ENCODE data around the gene GDF15. TPM values are rescaled to one million over a fixed set of nuclear protein-coding genes. Genes with fewer than 3 reads are reported as not detected.

Gene GDF15
- total and polyA plus RNA-seq, 2 donors (not counting 1 experiment from before 2014, with no cell fraction given) = 0.19 TPM; not detected in 1

- POLR2A ChIA-PET = no interaction called here
Measured at GRCh38 chr19:18385359-18385674, 641 bp upstream of the GDF15 start.

More at GRCh38 chr19:18385359-18385674, 641 bp upstream of the GDF15 start:
- no peak overlapping the region for H3K4me2 ChIP-seq (replicated peaks; ENCODE audit: low read depth, low read length, poor library complexity, severe bottlenecking)
- Mint-ChIP-seq H3K9me3 (ENCODE audit: insufficient read depth) (no peaks in the 10 kb centered on the region), H3K27ac (no peak overlapping the region), H3K4me1 (peaks cover 17% of the 10 kb centered on the region), H3K27me3 (peaks cover 16% of the 10 kb centered on the region), H3K4me3 (no peak overlapping the region)
- H3K9ac ChIP-seq (ENCODE audit: low read length) = no peak overlapping the region
- no peaks in the 10 kb centered on the region for H3K36me3 ChIP-seq (replicated peaks in 1 of 2; ENCODE audit: control extremely low read depth in 1 of 2, control insufficient read depth in 1 of 2, extremely low read depth in 1 of 2, insufficient read depth in 2 of 2, low read length in 1 of 2)
- H3K27me3 ChIP-seq (replicated peaks in 1 of 4; ENCODE audit: control extremely low read depth in 1 of 4, control insufficient read depth in 3 of 4, insufficient read depth in 4 of 4, low read length in 3 of 4) = peaks cover 0 to 54% (median 24%) of the 10 kb centered on the region in 4 experiments
- no peaks in the 10 kb centered on the region for H3K79me2 ChIP-seq (ENCODE audit: control insufficient read depth, insufficient read depth, low read length)
- intact Hi-C loops (cut with micrococcal nuclease) = loop anchor here (5.0 kb wide), 1 partner anchor 37 kb away; no protein-coding TSS in a partner anchor
- ATAC-seq (ENCODE audit: low read depth) (no peak), DNase-seq (no peak)
- peaks cover 0 to 8% (median 5%) of the 10 kb centered on the region in 3 donors for H3K9me3 ChIP-seq (ENCODE audit: control extremely low read depth in 1 of 3, control insufficient read depth in 2 of 3, insufficient read depth in 1 of 3, low read length in 2 of 3)
- TF ChIP-seq CTCF (IDR thresholded peaks at IDR 0.05) (no peak), EZH2 (IDR thresholded peaks at IDR 0.05; ENCODE audit: borderline replicate concordance, insufficient read depth, low read depth, low read length, poor library complexity, severe bottlenecking) (no peak)
- H3K4me1 ChIP-seq (ENCODE audit: control insufficient read depth in 2 of 2, insufficient read depth in 2 of 2, low read length in 2 of 2) = peaks cover 20 to 21% of the 10 kb centered on the region in 2 donors
- no peak overlapping the region for H3K27ac ChIP-seq (ENCODE audit: low read length in 2 of 2)
- H4K20me1 ChIP-seq (ENCODE audit: control insufficient read depth, insufficient read depth, low read length, poor library complexity, severe bottlenecking) = peaks cover 8% of the 10 kb centered on the region
- H2AFZ ChIP-seq (ENCODE audit: insufficient read depth, low read depth, low read length, poor library complexity, severe bottlenecking) = no peak overlapping the region
- no peak overlapping the region for H3K4me3 ChIP-seq (ENCODE audit: control extremely low read depth in 1 of 5, extremely low read depth in 1 of 5, insufficient read depth in 1 of 5, low read depth in 2 of 5, low read length in 4 of 5)
- CTCF ChIA-PET = interaction anchor here (0.8 to 10.6 kb wide), 2 partner anchors 28 to 273 kb away, joined by 3 to 196 read pairs; no protein-coding TSS in a partner anchor
- 100% methylated on average over 2 of the region's 3 CpGs for WGBS (ENCODE audit: insufficient coverage)
